GM18909 (cell line): ENCODE measurements around the gene ORAI3.

Experiments used
- ATAC-seq: cut with Tn5 transposase; IDR thresholded peaks from one replicate; pipeline ENCODE4 v1.9.1; 2021; ENCODE audit warnings: mild to moderate bottlenecking; ENCODE audit not compliant: unreplicated experiment, poor library complexity

The ORAI3 gene

DNA sequence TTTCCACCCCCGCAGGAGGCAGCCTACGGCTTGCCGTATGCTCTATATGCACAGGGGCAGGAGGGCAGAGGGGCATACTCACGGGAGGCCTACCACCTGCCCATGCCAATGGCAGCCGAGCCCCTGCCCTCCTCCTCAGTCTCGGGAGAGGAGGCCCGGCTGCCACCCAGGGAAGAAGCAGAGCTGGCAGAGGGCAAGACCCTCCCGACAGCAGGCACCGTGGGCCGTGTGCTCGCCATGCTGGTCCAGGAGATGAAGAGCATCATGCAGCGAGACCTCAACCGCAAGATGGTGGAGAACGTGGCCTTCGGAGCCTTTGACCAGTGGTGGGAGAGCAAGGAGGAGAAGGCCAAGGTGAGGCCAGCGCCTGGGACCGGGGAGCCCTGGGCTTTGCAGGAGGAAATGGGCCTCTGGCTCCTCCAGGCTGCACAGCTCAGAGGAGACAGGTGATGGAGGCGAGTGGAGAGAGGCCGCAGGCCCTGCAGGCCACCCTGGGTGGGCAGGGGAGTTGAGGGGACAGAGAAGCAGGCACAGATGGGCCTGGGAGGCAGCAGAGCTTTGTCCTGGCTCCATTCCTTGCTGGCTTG is 17.3 kb downstream of the ORAI3 start:
- ATAC-seq: no peak

GRCh38 chr16:30967795-30968194 is 18.9 kb downstream of the ORAI3 start:
- ATAC-seq: no peak

GRCh38 chr16:30969246-30969842 is 20.5 kb downstream of the ORAI3 start:
- ATAC-seq: no peak

GRCh38 chr16:30971298-30971697 is 22.4 kb downstream of the ORAI3 start:
- no peak for ATAC-seq

DNA sequence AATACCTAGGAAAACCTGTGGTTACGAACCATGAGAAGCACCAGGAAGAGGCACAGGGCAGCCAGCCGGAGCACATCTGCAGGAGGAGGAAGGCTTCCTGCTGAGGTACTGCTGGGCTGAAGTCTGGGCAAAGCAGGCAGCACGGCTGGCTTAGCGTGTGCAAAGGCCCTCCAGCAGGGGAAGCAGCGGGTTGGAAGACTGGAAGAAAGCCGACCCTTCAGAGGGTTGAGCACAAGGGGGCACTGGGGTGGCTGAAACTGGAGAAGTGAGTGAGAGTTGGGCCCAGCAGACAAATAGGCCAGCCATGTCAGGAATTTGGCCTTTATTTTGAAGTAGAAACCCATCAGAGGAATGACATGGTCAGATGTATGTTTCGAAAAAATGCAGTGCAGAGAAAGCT is 24.0 kb downstream of the ORAI3 start:
- no peak for ATAC-seq

GRCh38 chr16:30974348-30974747 is 25.5 kb downstream of the ORAI3 start:
- no peak for ATAC-seq

DNA sequence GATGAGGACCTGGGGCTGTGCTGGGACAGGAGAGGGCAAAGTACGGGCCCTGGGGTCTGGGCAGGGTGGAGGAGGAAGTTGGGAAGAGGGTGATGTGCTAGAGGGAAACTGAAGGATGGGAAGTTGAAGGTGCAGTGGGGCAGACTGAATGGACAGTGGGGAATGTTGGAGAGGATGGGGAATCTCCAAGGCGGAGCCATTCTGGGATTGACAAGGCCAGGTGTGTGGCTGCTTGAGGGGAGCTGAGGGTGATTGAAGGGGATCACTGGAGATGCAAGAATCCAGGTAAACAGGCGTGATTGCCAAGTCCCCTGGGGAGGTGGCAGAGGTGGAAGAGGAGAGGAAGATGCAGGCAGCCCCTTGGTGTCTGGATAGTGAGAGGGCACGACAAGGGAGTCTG is 27.6 kb downstream of the ORAI3 start:
- no peak for ATAC-seq

- ATAC-seq: no peak
These were observed 28.6 kb downstream of the ORAI3 start for GRCh38 chr16:30977502-30977901.

DNA sequence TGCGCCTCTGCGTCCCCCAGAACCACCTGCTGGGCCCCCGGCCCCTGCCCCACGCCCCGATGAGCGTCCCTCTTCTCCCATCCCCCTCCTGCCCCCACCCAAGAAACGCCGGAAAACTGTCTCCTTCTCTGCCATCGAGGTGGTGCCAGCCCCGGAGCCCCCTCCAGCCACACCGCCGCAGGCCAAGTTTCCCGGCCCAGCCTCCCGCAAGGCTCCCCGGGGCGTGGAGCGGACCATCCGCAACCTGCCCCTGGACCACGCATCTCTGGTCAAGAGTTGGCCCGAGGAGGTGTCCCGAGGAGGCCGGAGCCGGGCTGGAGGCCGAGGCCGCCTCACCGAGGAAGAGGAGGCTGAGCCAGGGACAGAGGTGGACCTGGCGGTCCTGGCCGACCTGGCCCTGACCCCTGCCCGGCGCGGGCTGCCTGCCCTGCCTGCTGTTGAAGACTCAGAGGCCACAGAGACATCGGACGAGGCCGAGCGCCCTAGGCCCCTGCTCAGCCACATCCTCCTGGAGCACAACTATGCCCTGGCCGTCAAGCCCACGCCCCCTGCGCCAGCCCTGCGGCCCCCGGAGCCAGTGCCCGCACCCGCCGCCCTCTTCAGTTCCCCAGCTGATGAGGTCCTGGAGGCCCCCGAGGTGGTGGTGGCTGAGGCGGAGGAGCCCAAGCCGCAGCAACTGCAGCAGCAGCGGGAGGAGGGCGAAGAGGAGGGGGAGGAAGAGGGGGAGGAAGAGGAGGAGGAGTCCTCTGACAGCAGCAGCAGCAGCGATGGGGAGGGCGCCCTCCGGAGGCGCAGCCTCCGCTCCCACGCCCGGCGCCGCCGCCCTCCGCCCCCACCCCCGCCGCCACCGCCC is 30.5 kb downstream of the ORAI3 start:
- no peak for ATAC-seq

DNA sequence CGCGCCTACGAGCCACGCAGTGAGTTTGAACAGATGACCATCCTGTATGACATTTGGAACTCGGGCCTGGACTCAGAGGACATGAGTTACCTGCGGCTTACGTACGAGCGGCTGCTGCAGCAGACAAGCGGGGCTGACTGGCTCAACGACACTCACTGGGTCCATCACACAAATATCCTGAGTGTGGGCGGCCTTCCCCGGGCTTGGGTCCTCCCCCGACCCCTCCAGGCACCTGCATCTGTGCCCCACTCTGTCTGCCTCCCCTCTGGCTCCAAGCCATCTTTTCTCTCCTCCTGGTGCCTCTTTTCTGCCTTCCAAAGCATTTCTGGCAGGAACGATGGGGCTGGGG is 31.1 kb downstream of the ORAI3 start:
- no peak for ATAC-seq

DNA sequence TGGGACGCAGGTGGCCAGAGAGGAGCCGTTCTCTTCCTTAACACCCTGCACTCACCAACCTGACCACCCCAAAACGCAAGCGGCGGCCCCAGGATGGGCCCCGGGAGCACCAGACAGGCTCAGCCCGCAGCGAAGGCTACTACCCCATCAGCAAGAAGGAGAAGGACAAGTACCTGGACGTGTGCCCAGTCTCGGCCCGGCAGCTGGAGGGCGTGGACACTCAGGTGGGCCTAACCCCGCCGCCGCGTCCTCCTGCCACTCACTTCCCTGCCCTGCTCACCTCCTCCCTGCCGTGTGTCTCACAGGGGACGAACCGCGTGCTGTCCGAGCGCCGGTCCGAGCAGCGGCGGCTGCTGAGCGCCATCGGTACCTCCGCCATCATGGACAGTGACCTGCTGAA is 31.6 kb downstream of the ORAI3 start:
- ATAC-seq: no peak

GRCh38 chr16:30980959-30981358 is 32.1 kb downstream of the ORAI3 start:
- ATAC-seq: no peak

GRCh38 chr16:30982548-30983288 is 33.9 kb downstream of the ORAI3 start:
- no peak for ATAC-seq

- no peak for ATAC-seq
These were observed 34.5 kb downstream of the ORAI3 start for GRCh38 chr16:30983289-30983889.

- no peak for ATAC-seq
These were observed 35.2 kb downstream of the ORAI3 start for GRCh38 chr16:30983898-30984610.

- peak; percentile 48 for ATAC-seq
These were observed 36.0 kb downstream of the ORAI3 start, which contains the start of gene HSD3B7 for GRCh38 chr16:30984669-30985400. TSS of gene HSD3B7 (plus strand) at chr16:30985207. CDS start at chr16:30985659, 452 bp downstream.

GRCh38 chr16:30985401-30986128 is 36.7 kb downstream of the ORAI3 start:
- ATAC-seq: no peak

GRCh38 chr16:30986129-30986991 is 37.5 kb downstream of the ORAI3 start:
- no peak for ATAC-seq
